Cerebellar nuclear complex (tissue), 1 donor: ENCODE measurements around the gene CLIC6.
"Not testable (repeated sequence)": the region's sequence is repeated elsewhere in the genome, so short reads cannot be mapped to it uniquely, and the experiment has no call there.

Experiments used
- DNase-seq, 2 experiments: peaks; one replicate each; lab custom pipeline; 2025; lab: John Stamatoyannopoulos, UW

Gene CLIC6

GRCh38 chr21:34653522-34653921, 15.3 kb upstream of the CLIC6 start:
- no peak for DNase-seq

- DNase-seq, result no peak
These were observed 6.9 kb upstream of the CLIC6 start for GRCh38 chr21:34661848-34662247.

GRCh38 chr21:34667761-34668160, 1.0 kb upstream of the CLIC6 start:
- no peak for DNase-seq

GRCh38 chr21:34669149-34669879, 520 bp downstream of the CLIC6 start:
- no peak for DNase-seq

- DNase-seq, result not testable (repeated sequence)
These were observed 1.1 kb downstream of the CLIC6 start for GRCh38 chr21:34669880-34670219.

GRCh38 chr21:34670220-34670961, 1.6 kb downstream of the CLIC6 start:
- no peak for DNase-seq

GRCh38 chr21:34670962-34671348, 2.2 kb downstream of the CLIC6 start:
- no peak for DNase-seq

- no peak for DNase-seq
These were observed 2.7 kb downstream of the CLIC6 start for GRCh38 chr21:34671462-34671861.

GRCh38 chr21:34671891-34672290, 3.1 kb downstream of the CLIC6 start:
- DNase-seq, result no peak

- DNase-seq, result no peak
These were observed 4.2 kb downstream of the CLIC6 start for GRCh38 chr21:34673006-34673405.

GRCh38 chr21:34674468-34674867, 5.7 kb downstream of the CLIC6 start:
- no peak for DNase-seq

- DNase-seq, result no peak
These were observed 7.1 kb downstream of the CLIC6 start for GRCh38 chr21:34675871-34676270.

- DNase-seq, result no peak
These were observed 10.3 kb downstream of the CLIC6 start for GRCh38 chr21:34679051-34679450.

GRCh38 chr21:34684174-34684876, 15.5 kb downstream of the CLIC6 start:
- no peak for DNase-seq

GRCh38 chr21:34687065-34687464, 18.3 kb downstream of the CLIC6 start:
- DNase-seq, result no peak

- DNase-seq, result no peak
These were observed 19.0 kb downstream of the CLIC6 start for GRCh38 chr21:34687745-34688144.

GRCh38 chr21:34688145-34688544, 19.4 kb downstream of the CLIC6 start:
- DNase-seq, result no peak

- no peak for DNase-seq
These were observed 19.9 kb downstream of the CLIC6 start for GRCh38 chr21:34688715-34689114.

GRCh38 chr21:34690041-34690792, 21.4 kb downstream of the CLIC6 start:
- no peak for DNase-seq

- DNase-seq, result no peak
These were observed 22.0 kb downstream of the CLIC6 start for GRCh38 chr21:34690793-34691175.

GRCh38 chr21:34691390-34692032, 22.7 kb downstream of the CLIC6 start:
- DNase-seq, result no peak
